Neural cell (in vitro differentiated cells): ENCODE data around the gene HJURP. TPM values are rescaled to one million over a fixed set of nuclear protein-coding genes. Genes with fewer than 3 reads are reported as not detected.

Source experiments
- H2AFZ ChIP-seq: fragments of 200-600, 300-800 bp; sonication (generic), shearing (Covaris generic); 2 replicates; pipeline ENCODE4 v1.6.0; 2014; ENCODE audit warnings: low read depth, mild to moderate bottlenecking, antibody characterized with exemption, low read length, moderate library complexity
- H3F3A ChIP-seq: fragments of 200-600 bp; shearing (Covaris generic); 2 replicates; pipeline ENCODE4 v1.6.1; 2016; ENCODE audit warnings: mild to moderate bottlenecking, moderate library complexity, mixed read lengths, antibody characterized with exemption, low read length; ENCODE audit not compliant: insufficient read depth, poor library complexity, severe bottlenecking
- H3K27ac ChIP-seq: fragments of 200-600, 300-800 bp; sonication (generic), shearing (Covaris generic); 2 replicates; pipeline ENCODE4 v1.5.1; 2014; ENCODE audit warnings: mild to moderate bottlenecking, low read length, moderate library complexity
- H3K27me3 ChIP-seq: fragments of 300-800, 200-600 bp; sonication (generic), shearing (Covaris generic); 2 replicates; pipeline ENCODE4 v1.6.0; 2014; ENCODE audit warnings: mild to moderate bottlenecking, low read depth, low read length, moderate library complexity; ENCODE audit not compliant: insufficient read depth
- H3K36me3 ChIP-seq: fragments of 300-800, 200-600 bp; sonication (generic), shearing (Covaris generic); 2 replicates; pipeline ENCODE4 v1.5.1; 2014; ENCODE audit warnings: mild to moderate bottlenecking, antibody characterized with exemption, low read length, moderate library complexity; ENCODE audit not compliant: insufficient read depth
- H3K4me2 ChIP-seq: fragments of 300-800, 200-600 bp; sonication (generic), shearing (Covaris generic); 2 replicates; pipeline ENCODE4 v1.6.0; 2014; ENCODE audit warnings: mild to moderate bottlenecking, low read length
- H3K4me3 ChIP-seq: fragments of 300-800, 200-600 bp; sonication (generic), shearing (Covaris generic); 2 replicates; pipeline ENCODE4 v1.5.1; 2014; ENCODE audit warnings: mild to moderate bottlenecking, low read length, moderate library complexity
- H3K79me2 ChIP-seq: fragments of 200-600 bp; shearing (Covaris generic); replicated peaks from 2 replicates; pipeline ENCODE4 v1.6.0; 2014; ENCODE audit warnings: mild to moderate bottlenecking, low read length, moderate library complexity; ENCODE audit not compliant: insufficient read depth
- H3K9ac ChIP-seq: fragments of 300-800, 200-600 bp; sonication (generic), shearing (Covaris generic); 2 replicates; pipeline ENCODE4 v1.6.1; 2016; ENCODE audit warnings: mild to moderate bottlenecking, low read length, mixed read lengths
- H3K9me2 ChIP-seq: fragments of 200-600 bp; shearing (Covaris generic); 2 replicates; pipeline ENCODE4 v1.6.1; 2016; ENCODE audit warnings: mild to moderate bottlenecking, low read length, mixed read lengths; ENCODE audit not compliant: insufficient read depth
- H3K9me3 ChIP-seq: fragments of 200-600, 300-800 bp; sonication (generic), shearing (Covaris generic); 2 replicates; pipeline ENCODE4 v1.6.1; 2016; ENCODE audit warnings: mild to moderate bottlenecking, mixed run types, low read length, moderate library complexity, mixed read lengths
- H4K20me1 ChIP-seq: fragments of 200-600 bp; shearing (Covaris generic); 2 replicates; pipeline ENCODE4 v1.6.1; 2016; ENCODE audit warnings: mild to moderate bottlenecking, mixed run types; ENCODE audit not compliant: insufficient read depth
- EP300 ChIP-seq: fragments of 450-650 bp; conservative IDR thresholded peaks from 2 replicates; pipeline ENCODE4 v1.6.1; 2014; ENCODE audit warnings: antibody characterized with exemption, mild to moderate bottlenecking, moderate library complexity; ENCODE audit not compliant: poor library complexity, severe bottlenecking
- EZH2 ChIP-seq: fragments of 200-600, 300-800 bp; shearing (Covaris generic), sonication (generic); IDR thresholded peaks from 2 replicates; pipeline ENCODE4 v1.6.1; 2014; ENCODE audit warnings: antibody characterized with exemption, low read length, borderline replicate concordance, mild to moderate bottlenecking; ENCODE audit not compliant: insufficient read depth, poor library complexity, severe bottlenecking
- MXI1 ChIP-seq: fragments of 450-650 bp; conservative IDR thresholded peaks from 2 replicates; pipeline ENCODE4 v1.6.1; 2014; ENCODE audit warnings: antibody characterized with exemption, mild to moderate bottlenecking; ENCODE audit not compliant: poor library complexity, severe bottlenecking
- POLR2AphosphoS5 ChIP-seq: IDR thresholded peaks from 2 replicates; pipeline ENCODE4 v1.6.1; 2012
- RAD21 ChIP-seq: fragments of 450-650 bp; conservative IDR thresholded peaks from 2 replicates; pipeline ENCODE4 v1.6.1; 2014; ENCODE audit warnings: antibody characterized with exemption, mild to moderate bottlenecking, moderate library complexity
- SMC3 ChIP-seq: fragments of 450-650 bp; conservative IDR thresholded peaks from 2 replicates; pipeline ENCODE4 v1.6.1; 2014; ENCODE audit warnings: antibody characterized with exemption, mild to moderate bottlenecking, moderate library complexity; ENCODE audit not compliant: poor library complexity
- TAF1 ChIP-seq: IDR thresholded peaks from 2 replicates; pipeline ENCODE4 v1.6.1; 2012; ENCODE audit warnings: low read depth
- polyA plus RNA-seq: library from polyadenylated mRNA; depleted of rRNA; stranded (reverse); fragments of >200 nt; gene quantifications from 2 replicates; pipeline ENCODE4 v1.2.3, GENCODE V29; 2014
- TF ChIP-seq, protein P1 (sequence below): IDR thresholded peaks from 2 replicates; pipeline ENCODE4 v1.6.1; 2012; ENCODE audit warnings: borderline replicate concordance
- TF ChIP-seq, protein P2 (sequence below): fragments of 450-650 bp; IDR thresholded peaks from 2 replicates; pipeline ENCODE4 v1.5.1; 2014; ENCODE audit warnings: antibody characterized with exemption, mild to moderate bottlenecking, moderate library complexity; ENCODE audit not compliant: poor library complexity, severe bottlenecking

Gene HJURP
- polyA plus RNA-seq, 1 donor from 2014 or later, result 1.3 TPM

DNA sequence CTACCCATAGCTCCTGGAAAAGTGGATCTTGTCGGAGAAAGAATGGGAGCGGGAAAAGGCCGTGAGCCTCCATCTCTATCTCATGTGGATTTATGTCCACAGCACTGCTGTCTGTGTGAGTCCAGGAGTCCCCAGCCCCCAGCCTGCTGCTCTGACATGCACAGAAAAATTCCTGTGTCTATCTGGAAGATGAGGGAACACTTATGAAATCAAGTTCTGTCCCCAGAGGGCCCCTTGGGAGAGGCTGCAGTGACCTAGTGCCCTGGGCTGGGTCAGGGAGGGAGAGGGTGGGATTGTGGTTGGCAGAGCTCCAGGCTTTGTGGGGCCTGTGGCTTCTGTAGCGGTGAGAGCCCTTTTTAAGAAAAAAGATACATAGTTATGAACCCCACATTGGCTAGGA, 37.6 kb downstream of the HJURP start:
- TF ChIP-seq MXI1, result no peak
- no peak for TF ChIP-seq POLR2AphosphoS5
- TF ChIP-seq SMC3, result no peak
- no peak for TF ChIP-seq RAD21
- TF ChIP-seq, protein P1, sequence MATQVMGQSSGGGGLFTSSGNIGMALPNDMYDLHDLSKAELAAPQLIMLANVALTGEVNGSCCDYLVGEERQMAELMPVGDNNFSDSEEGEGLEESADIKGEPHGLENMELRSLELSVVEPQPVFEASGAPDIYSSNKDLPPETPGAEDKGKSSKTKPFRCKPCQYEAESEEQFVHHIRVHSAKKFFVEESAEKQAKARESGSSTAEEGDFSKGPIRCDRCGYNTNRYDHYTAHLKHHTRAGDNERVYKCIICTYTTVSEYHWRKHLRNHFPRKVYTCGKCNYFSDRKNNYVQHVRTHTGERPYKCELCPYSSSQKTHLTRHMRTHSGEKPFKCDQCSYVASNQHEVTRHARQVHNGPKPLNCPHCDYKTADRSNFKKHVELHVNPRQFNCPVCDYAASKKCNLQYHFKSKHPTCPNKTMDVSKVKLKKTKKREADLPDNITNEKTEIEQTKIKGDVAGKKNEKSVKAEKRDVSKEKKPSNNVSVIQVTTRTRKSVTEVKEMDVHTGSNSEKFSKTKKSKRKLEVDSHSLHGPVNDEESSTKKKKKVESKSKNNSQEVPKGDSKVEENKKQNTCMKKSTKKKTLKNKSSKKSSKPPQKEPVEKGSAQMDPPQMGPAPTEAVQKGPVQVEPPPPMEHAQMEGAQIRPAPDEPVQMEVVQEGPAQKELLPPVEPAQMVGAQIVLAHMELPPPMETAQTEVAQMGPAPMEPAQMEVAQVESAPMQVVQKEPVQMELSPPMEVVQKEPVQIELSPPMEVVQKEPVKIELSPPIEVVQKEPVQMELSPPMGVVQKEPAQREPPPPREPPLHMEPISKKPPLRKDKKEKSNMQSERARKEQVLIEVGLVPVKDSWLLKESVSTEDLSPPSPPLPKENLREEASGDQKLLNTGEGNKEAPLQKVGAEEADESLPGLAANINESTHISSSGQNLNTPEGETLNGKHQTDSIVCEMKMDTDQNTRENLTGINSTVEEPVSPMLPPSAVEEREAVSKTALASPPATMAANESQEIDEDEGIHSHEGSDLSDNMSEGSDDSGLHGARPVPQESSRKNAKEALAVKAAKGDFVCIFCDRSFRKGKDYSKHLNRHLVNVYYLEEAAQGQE, result no peak
- TF ChIP-seq TAF1, result no peak
- TF ChIP-seq EP300, result no peak
- TF ChIP-seq, protein P2, sequence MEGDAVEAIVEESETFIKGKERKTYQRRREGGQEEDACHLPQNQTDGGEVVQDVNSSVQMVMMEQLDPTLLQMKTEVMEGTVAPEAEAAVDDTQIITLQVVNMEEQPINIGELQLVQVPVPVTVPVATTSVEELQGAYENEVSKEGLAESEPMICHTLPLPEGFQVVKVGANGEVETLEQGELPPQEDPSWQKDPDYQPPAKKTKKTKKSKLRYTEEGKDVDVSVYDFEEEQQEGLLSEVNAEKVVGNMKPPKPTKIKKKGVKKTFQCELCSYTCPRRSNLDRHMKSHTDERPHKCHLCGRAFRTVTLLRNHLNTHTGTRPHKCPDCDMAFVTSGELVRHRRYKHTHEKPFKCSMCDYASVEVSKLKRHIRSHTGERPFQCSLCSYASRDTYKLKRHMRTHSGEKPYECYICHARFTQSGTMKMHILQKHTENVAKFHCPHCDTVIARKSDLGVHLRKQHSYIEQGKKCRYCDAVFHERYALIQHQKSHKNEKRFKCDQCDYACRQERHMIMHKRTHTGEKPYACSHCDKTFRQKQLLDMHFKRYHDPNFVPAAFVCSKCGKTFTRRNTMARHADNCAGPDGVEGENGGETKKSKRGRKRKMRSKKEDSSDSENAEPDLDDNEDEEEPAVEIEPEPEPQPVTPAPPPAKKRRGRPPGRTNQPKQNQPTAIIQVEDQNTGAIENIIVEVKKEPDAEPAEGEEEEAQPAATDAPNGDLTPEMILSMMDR, result no peak
- TF ChIP-seq EZH2, result no peak
- Histone ChIP-seq H3K4me2 (no peak overlapping the region), H3K27me3 (no peaks in the 10 kb centered on the region), H3K4me3 (no peak overlapping the region), H3K9me3 (no peaks in the 10 kb centered on the region), H4K20me1 (no peaks in the 10 kb centered on the region), H3K27ac (no peak overlapping the region), H3K9me2 (no peaks in the 10 kb centered on the region), H3K9ac (no peak overlapping the region), H2AFZ (no peak overlapping the region), H3F3A (no peaks in the 10 kb centered on the region), H3K79me2 (no peaks in the 10 kb centered on the region), H3K36me3 (no peaks in the 10 kb centered on the region)

DNA sequence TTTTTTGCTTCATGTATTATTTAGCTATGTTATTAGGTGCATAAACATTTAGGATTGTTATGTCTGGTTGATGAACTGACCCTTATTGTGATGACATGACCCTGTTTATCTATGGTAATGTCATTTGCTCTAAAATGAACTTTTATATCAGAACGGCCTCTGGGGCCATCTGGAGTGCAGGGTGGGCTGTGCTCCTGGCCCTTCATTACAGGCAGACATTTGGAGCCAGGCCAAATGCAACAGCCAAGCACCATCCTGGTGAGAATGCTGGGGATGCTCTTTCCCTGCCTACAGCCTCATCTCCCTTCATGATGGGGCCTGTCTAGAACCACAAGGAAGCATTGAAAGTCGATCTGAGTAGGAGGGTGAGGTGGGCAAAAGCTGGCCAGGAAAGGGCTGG, 38.0 kb downstream of the HJURP start:
- Histone ChIP-seq H3K9me2 (no peaks in the 10 kb centered on the region), H3K79me2 (no peaks in the 10 kb centered on the region), H3K4me3 (no peak overlapping the region), H4K20me1 (no peaks in the 10 kb centered on the region), H3K4me2 (no peak overlapping the region), H3K27me3 (no peaks in the 10 kb centered on the region), H3K9ac (no peak overlapping the region), H3F3A (no peaks in the 10 kb centered on the region), H3K36me3 (no peaks in the 10 kb centered on the region), H3K27ac (no peak overlapping the region), H2AFZ (no peak overlapping the region), H3K9me3 (no peaks in the 10 kb centered on the region)
- no peak for TF ChIP-seq EZH2
- TF ChIP-seq POLR2AphosphoS5, result no peak
- TF ChIP-seq TAF1, result no peak
- no peak for TF ChIP-seq RAD21
- TF ChIP-seq MXI1, result no peak
- TF ChIP-seq EP300, result no peak
- TF ChIP-seq, protein P2, result no peak
- no peak for TF ChIP-seq SMC3
- TF ChIP-seq, protein P1, result no peak
